ENCODE measurements around the gene PTX3.

PTX3 gene

GRCh38 chr3:157405457-157405856 is 31.2 kb upstream of the PTX3 start:
- Histone ChIP-seq H3K27ac (no peak overlapping the region), H3K4me1 (ENCODE audit: low read depth, poor library complexity, severe bottlenecking) (no peaks in the 10 kb centered on the region), H4K20me1 (ENCODE audit: insufficient read depth) (no peaks in the 10 kb centered on the region), H3K4me3 (IDR thresholded peaks at IDR 0.05; ENCODE audit: insufficient read depth, low read depth, low read length) (no peak overlapping the region), H2AFZ (ENCODE audit: low read depth) (no peak overlapping the region), H3K9ac (no peak overlapping the region), H3K27me3 (ENCODE audit: insufficient read depth, low read depth) (no peaks in the 10 kb centered on the region), H3K36me3 (ENCODE audit: insufficient read depth) (no peaks in the 10 kb centered on the region), H3K79me2 (ENCODE audit: insufficient read depth, low read depth) (no peaks in the 10 kb centered on the region), H3K4me2 (no peak overlapping the region)
- TF ChIP-seq CTCF (conservative IDR thresholded peaks at IDR 0.05; ENCODE audit: low read depth, low read length) = no peak

- Histone ChIP-seq H2AFZ (ENCODE audit: low read depth) (no peak overlapping the region), H3K4me2 (no peak overlapping the region), H3K79me2 (ENCODE audit: insufficient read depth, low read depth) (no peaks in the 10 kb centered on the region), H3K36me3 (ENCODE audit: insufficient read depth) (no peaks in the 10 kb centered on the region), H3K4me3 (IDR thresholded peaks at IDR 0.05; ENCODE audit: insufficient read depth, low read depth, low read length) (no peak overlapping the region), H4K20me1 (ENCODE audit: insufficient read depth) (no peaks in the 10 kb centered on the region), H3K9ac (no peak overlapping the region), H3K4me1 (ENCODE audit: low read depth, poor library complexity, severe bottlenecking) (no peaks in the 10 kb centered on the region), H3K27ac (no peak overlapping the region), H3K27me3 (ENCODE audit: insufficient read depth, low read depth) (no peaks in the 10 kb centered on the region)
- TF ChIP-seq CTCF (conservative IDR thresholded peaks at IDR 0.05; ENCODE audit: low read depth, low read length) = no peak
Measured at GRCh38 chr3:157406394-157406793, 30.3 kb upstream of the PTX3 start.

GRCh38 chr3:157407769-157408168 is 28.9 kb upstream of the PTX3 start:
- Histone ChIP-seq H3K9ac (no peak overlapping the region), H3K4me1 (ENCODE audit: low read depth, poor library complexity, severe bottlenecking) (no peaks in the 10 kb centered on the region), H4K20me1 (ENCODE audit: insufficient read depth) (no peaks in the 10 kb centered on the region), H3K4me2 (no peak overlapping the region), H3K27ac (no peak overlapping the region), H3K4me3 (IDR thresholded peaks at IDR 0.05; ENCODE audit: insufficient read depth, low read depth, low read length) (no peak overlapping the region), H2AFZ (ENCODE audit: low read depth) (no peak overlapping the region), H3K79me2 (ENCODE audit: insufficient read depth, low read depth) (no peaks in the 10 kb centered on the region), H3K36me3 (ENCODE audit: insufficient read depth) (no peaks in the 10 kb centered on the region), H3K27me3 (ENCODE audit: insufficient read depth, low read depth) (no peaks in the 10 kb centered on the region)
- TF ChIP-seq CTCF (conservative IDR thresholded peaks at IDR 0.05; ENCODE audit: low read depth, low read length) = no peak

- H3K36me3 ChIP-seq (ENCODE audit: insufficient read depth) = no peaks in the 10 kb centered on the region
- no peaks in the 10 kb centered on the region for H3K4me1 ChIP-seq (ENCODE audit: low read depth, poor library complexity, severe bottlenecking)
- no peaks in the 10 kb centered on the region for H3K27me3 ChIP-seq (ENCODE audit: insufficient read depth, low read depth)
- no peak overlapping the region for H3K9ac ChIP-seq
- no peak overlapping the region for H2AFZ ChIP-seq (ENCODE audit: low read depth)
- H4K20me1 ChIP-seq (ENCODE audit: insufficient read depth) = no peaks in the 10 kb centered on the region
- no peak overlapping the region for H3K4me3 ChIP-seq (IDR thresholded peaks at IDR 0.05; ENCODE audit: insufficient read depth, low read depth, low read length)
- H3K4me2 ChIP-seq = no peak overlapping the region
- TF ChIP-seq CTCF (conservative IDR thresholded peaks at IDR 0.05; ENCODE audit: low read depth, low read length) = no peak
- H3K27ac ChIP-seq = no peak overlapping the region
- H3K79me2 ChIP-seq (ENCODE audit: insufficient read depth, low read depth) = no peaks in the 10 kb centered on the region
Measured at GRCh38 chr3:157408499-157409149, 28.0 kb upstream of the PTX3 start.
